Retinal pigment epithelial cell (primary cell): ENCODE measurements around the gene UBXN11.

ENCODE experiments used
- DNase-seq: peaks from one replicate; pipeline ENCODE4 v3.0.0-alpha.2; 2010; ENCODE audit warnings: low read depth
- H3K4me3 ChIP-seq: 2 replicates; pipeline ENCODE4 v1.5.1; 2011; ENCODE audit warnings: mild to moderate bottlenecking, low read length, control low read depth, moderate library complexity
- CTCF ChIP-seq: conservative IDR thresholded peaks from 2 replicates; pipeline ENCODE4 v1.5.1; 2011; ENCODE audit warnings: low read depth, low read length, control low read depth, inconsistent platforms

The UBXN11 gene

DNA sequence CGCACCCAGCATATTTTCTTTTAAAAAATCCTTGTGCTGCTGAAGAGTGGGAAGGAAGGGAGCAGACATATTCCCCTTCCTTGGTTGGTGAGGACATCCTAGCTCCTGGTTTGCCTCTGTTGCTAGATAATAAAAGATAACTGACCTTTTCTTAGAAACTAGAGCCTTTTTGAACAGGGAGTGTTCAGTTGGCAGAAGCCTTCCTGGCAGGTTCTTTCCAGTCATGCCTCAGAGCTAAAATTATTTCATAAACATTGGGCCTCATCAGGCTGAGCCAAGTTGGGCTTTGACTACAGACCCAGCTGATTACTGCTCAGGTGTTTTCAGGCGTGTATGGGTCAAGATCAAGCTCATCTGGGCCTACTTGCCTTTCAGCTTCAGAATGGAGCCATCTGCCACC, 49.2 kb downstream of the UBXN11 start:
- TF ChIP-seq CTCF = no peak
- DNase-seq = no peak

GRCh38 chr1:26254404-26254803, 52.0 kb downstream of the UBXN11 start:
- TF ChIP-seq CTCF = no peak
- no peak overlapping the region for H3K4me3 ChIP-seq
- DNase-seq = no peak

More for the DNA sequence above, 49.2 kb downstream of the UBXN11 start:
- H3K4me3 ChIP-seq = no peak overlapping the region

- no peak for TF ChIP-seq CTCF
- DNase-seq = no peak
- H3K4me3 ChIP-seq = no peak overlapping the region
Observed at GRCh38 chr1:26252718-26253117, 53.7 kb downstream of the UBXN11 start.

GRCh38 chr1:26239936-26240335, 66.5 kb downstream of the UBXN11 start:
- H3K4me3 ChIP-seq = no peak overlapping the region
- DNase-seq = no peak
- no peak for TF ChIP-seq CTCF

DNA sequence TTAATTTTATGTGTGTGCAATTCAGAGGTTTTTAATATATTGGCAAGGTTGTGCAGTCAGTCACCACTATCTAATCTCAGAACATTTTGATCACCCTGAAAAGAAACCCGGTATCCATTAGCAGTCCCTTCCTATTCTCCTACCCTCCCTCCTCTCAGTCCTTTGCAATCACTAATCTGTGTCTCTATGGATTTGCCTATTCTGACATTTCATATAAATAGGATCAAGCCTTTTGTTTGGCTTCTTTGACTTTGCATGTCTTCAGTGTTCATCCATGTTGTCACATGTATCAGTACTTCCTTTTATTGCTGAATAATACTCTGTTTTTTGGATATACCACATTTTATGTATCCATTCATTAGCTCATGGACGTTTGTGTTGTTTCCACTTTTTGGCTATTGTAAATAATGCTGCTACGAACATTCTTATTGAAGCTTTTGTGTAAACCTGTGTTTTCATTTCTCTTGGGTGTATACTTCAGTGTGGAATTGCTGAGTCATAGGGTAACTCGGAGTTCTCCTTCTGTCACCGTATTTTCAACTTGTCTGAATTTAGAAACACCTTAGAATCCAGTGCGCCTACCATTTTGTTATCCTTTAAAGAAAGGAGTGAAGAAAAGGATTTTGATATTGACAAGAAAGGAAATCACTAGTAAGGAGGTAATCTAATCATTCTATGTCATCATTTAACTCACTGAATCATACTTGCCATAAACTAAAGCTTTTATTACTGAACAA, 69.0 kb downstream of the UBXN11 start:
- no peak for DNase-seq
- no peak for TF ChIP-seq CTCF
- H3K4me3 ChIP-seq = no peak overlapping the region

DNA sequence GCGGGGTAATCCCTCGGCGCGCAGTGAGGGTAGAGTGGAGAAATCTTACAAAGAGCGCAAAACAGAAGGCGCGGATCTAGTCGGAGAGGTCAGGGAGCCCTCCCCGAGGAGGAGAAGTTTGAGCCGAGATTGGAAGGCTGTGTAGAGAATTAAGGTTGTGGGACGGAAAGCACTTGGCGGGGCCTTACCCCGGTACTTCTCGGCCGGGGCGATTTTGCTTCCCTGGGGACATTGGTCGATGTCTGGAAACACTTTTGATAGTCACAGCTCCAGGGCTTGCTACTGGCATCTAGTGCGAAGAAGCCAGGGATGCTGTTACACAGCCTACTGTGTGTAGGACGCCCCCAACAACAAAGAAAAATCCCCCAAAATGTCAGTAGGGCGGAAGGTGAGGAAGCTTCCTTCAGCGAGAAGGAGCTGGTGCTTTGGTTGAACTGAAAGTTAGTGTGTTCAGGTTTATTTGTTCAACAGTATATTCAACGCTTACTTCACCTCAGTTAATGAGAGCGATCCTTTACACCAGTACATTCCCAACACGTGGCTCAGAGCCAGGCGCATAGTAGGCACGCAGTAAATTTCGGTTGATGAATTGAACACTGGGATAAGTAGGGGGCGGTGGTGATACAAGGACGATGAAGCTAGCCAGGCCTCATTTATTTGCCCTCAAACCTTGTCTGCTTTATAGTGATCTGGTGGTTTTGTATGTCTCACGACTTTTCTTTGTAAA, 71.6 kb downstream of the UBXN11 start:
- no peak for DNase-seq
- H3K4me3 ChIP-seq = peak overlapping the region; percentile 92
- TF ChIP-seq CTCF = peak; percentile 21
